AML-193 (cell line): Measurements from ENCODE around the gene SAP30L.

Source experiments
- DNase-seq, 2 experiments: peaks; one replicate each; lab custom pipeline; 2025; lab: John Stamatoyannopoulos, UW

The SAP30L gene

GRCh38 chr5:154465169-154465568 is 19.4 kb downstream of the SAP30L start:
- DNase-seq, result peak; percentile 84 to 87

GRCh38 chr5:154466147-154466546 is 20.4 kb downstream of the SAP30L start:
- DNase-seq, result no peak

- DNase-seq, result no peak
Measured at GRCh38 chr5:154466671-154467070, 20.9 kb downstream of the SAP30L start.

- DNase-seq, result peak; percentile 36 to 43
Measured at GRCh38 chr5:154467655-154468354, 22.0 kb downstream of the SAP30L start.

- DNase-seq, result no peak
Measured at GRCh38 chr5:154470137-154470536, 24.3 kb downstream of the SAP30L start.

GRCh38 chr5:154470947-154471870 is 25.4 kb downstream of the SAP30L start:
- no peak for DNase-seq

- DNase-seq, result no peak
Measured at GRCh38 chr5:154472871-154473580, 27.2 kb downstream of the SAP30L start.

GRCh38 chr5:154473581-154474283 is 27.9 kb downstream of the SAP30L start:
- DNase-seq, result no peak

GRCh38 chr5:154474396-154475334 is 28.9 kb downstream of the SAP30L start:
- no peak for DNase-seq

- no peak for DNase-seq
Measured at GRCh38 chr5:154475591-154476353, 30.0 kb downstream of the SAP30L start.

GRCh38 chr5:154476354-154477205 is 30.8 kb downstream of the SAP30L start:
- no peak for DNase-seq

- DNase-seq, result no peak
Measured at GRCh38 chr5:154477382-154478223, 31.8 kb downstream of the SAP30L start.

GRCh38 chr5:154478224-154478565 is 32.4 kb downstream of the SAP30L start, which contains the start of gene HAND1:
Gene HAND1, minus strand, starts transcription at chr5:154478227. Its CDS starts 219 bp downstream, at chr5:154478008.
- DNase-seq, result no peak

GRCh38 chr5:154478752-154479159 is 33.0 kb downstream of the SAP30L start:
- DNase-seq, result no peak

GRCh38 chr5:154479160-154479943 is 33.6 kb downstream of the SAP30L start:
- no peak for DNase-seq

- DNase-seq, result no peak
Measured at GRCh38 chr5:154479944-154480750, 34.4 kb downstream of the SAP30L start.
